Measurements from ENCODE around the gene MS4A6A. TPM values are rescaled to one million over a fixed set of nuclear protein-coding genes. Genes with fewer than 3 reads are reported as not detected.

MS4A6A gene
- total RNA-seq, 6 experiments from 2014 or later: 42.4 to 98.5 (median 61.5) TPM

- Histone ChIP-seq H3K27me3 (no peaks in the 10 kb centered on the region), H3K27ac (peak overlapping the region in 2 of 3 donors; percentile 75 to 81), H3K4me3 (no peak overlapping the region), H3K36me3 (no peaks in the 10 kb centered on the region), H3K9me3 (no peaks in the 10 kb centered on the region), H3K4me1 (no peaks in the 10 kb centered on the region)
- WGBS (ENCODE audit: insufficient coverage, low coverage, low lambda C conversion rate, missing lambda C conversion rate): 8% methylated on average over 1 of the region's 1 CpG
- no peak for DNase-seq
- peak in 3 of 4 donors; percentile 21 to 43 (median 26) for ATAC-seq
- intact Hi-C loops (cut with DNase I): no loop called here
- TF ChIP-seq POLR2A (IDR thresholded peaks at IDR 0.05) (no peak), CTCF (IDR thresholded peaks at IDR 0.05) (no peak)
These were observed 2.1 kb upstream of the MS4A6A start for GRCh38 chr11:60184824-60185511.

GRCh38 chr11:60183591-60184205, 815 bp upstream of the MS4A6A start:
- no peaks in the 10 kb centered on the region for H3K36me3 ChIP-seq
- DNase-seq: no peak
- H3K4me3 ChIP-seq: peak overlapping the region in 1 of 3 donors; percentile 31
- TF ChIP-seq POLR2A (IDR thresholded peaks at IDR 0.05): no peak
- no peak for TF ChIP-seq CTCF (IDR thresholded peaks at IDR 0.05)
- H3K27me3 ChIP-seq: no peaks in the 10 kb centered on the region
- H3K9me3 ChIP-seq: no peaks in the 10 kb centered on the region
- intact Hi-C loops (cut with DNase I): no loop called here
- WGBS (ENCODE audit: insufficient coverage, low coverage, low lambda C conversion rate, missing lambda C conversion rate): 42% methylated on average over 2 of the region's 2 CpGs
- ATAC-seq: peak; percentile 42 to 54 (median 52)
- H3K4me1 ChIP-seq: no peaks in the 10 kb centered on the region
- peak overlapping the region; percentile 72 to 81 (median 75) for H3K27ac ChIP-seq

GRCh38 chr11:60175860-60176275, 7.0 kb downstream of the MS4A6A start:
- Histone ChIP-seq H3K9me3 (no peaks in the 10 kb centered on the region), H3K27me3 (no peaks in the 10 kb centered on the region), H3K27ac (no peak overlapping the region), H3K36me3 (peaks cover 0 to 4% (median 0%) of the 10 kb centered on the region in 4 donors), H3K4me1 (no peaks in the 10 kb centered on the region), H3K4me3 (no peak overlapping the region)
- intact Hi-C loops (cut with DNase I): no loop called here
- peak in 1 of 4 donors; percentile 15 for ATAC-seq
- 56% methylated on average over 3 of the region's 5 CpGs for WGBS (ENCODE audit: insufficient coverage, low coverage, low lambda C conversion rate, missing lambda C conversion rate)
- DNase-seq: no peak
- TF ChIP-seq POLR2A (IDR thresholded peaks at IDR 0.05): no peak
- TF ChIP-seq CTCF (IDR thresholded peaks at IDR 0.05): no peak

GRCh38 chr11:60172011-60172410, 10.9 kb downstream of the MS4A6A start:
- Histone ChIP-seq H3K27me3 (no peaks in the 10 kb centered on the region), H3K36me3 (no peaks in the 10 kb centered on the region), H3K4me1 (no peaks in the 10 kb centered on the region), H3K4me3 (no peak overlapping the region), H3K9me3 (no peaks in the 10 kb centered on the region), H3K27ac (no peak overlapping the region)
- no peak for TF ChIP-seq CTCF (IDR thresholded peaks at IDR 0.05)
- no peak for TF ChIP-seq POLR2A (IDR thresholded peaks at IDR 0.05)
- intact Hi-C loops (cut with DNase I): no loop called here
- DNase-seq (no peak), ATAC-seq (no peak)

All from right lobe of liver (tissue), 6 donors.